Memory B cell (primary cell): ENCODE measurements around the gene PPP1R12B.
"Not testable (repeated sequence)": the region's sequence is repeated elsewhere in the genome, so short reads cannot be mapped to it uniquely, and the experiment has no call there.

Source experiments
- ATAC-seq: fragments of 150-1000 bp; cut with Tn5 transposase; 2 replicates; pipeline ENCODE4 v1.10.0; 2021; ENCODE audit warnings: low read depth, mild to moderate bottlenecking, moderate library complexity
- DNase-seq, 2 donors: peaks; one replicate each; pipeline ENCODE4 v3.0.0; 2022; ENCODE audit warnings: low spot score in 2 of 2
- H3K27ac Mint-ChIP-seq: one replicate; pipeline ENCODE4 v1.8.0; 2022; ENCODE audit warnings: mild to moderate bottlenecking, moderate library complexity, mixed read lengths
- H3K27me3 Mint-ChIP-seq: one replicate; pipeline ENCODE4 v1.8.0; 2022; ENCODE audit warnings: mixed read lengths
- H3K36me3 Mint-ChIP-seq: one replicate; pipeline ENCODE4 v1.8.0; 2022; ENCODE audit warnings: mild to moderate bottlenecking, mixed read lengths
- H3K4me1 Mint-ChIP-seq: one replicate; pipeline ENCODE4 v1.8.0; 2022; ENCODE audit warnings: mixed read lengths
- H3K4me3 Mint-ChIP-seq: one replicate; pipeline ENCODE4 v1.8.0; 2022; ENCODE audit warnings: mild to moderate bottlenecking, moderate library complexity, mixed read lengths
- H3K9me3 Mint-ChIP-seq: one replicate; pipeline ENCODE4 v1.8.0; 2022; ENCODE audit warnings: mixed read lengths

PPP1R12B gene

DNA sequence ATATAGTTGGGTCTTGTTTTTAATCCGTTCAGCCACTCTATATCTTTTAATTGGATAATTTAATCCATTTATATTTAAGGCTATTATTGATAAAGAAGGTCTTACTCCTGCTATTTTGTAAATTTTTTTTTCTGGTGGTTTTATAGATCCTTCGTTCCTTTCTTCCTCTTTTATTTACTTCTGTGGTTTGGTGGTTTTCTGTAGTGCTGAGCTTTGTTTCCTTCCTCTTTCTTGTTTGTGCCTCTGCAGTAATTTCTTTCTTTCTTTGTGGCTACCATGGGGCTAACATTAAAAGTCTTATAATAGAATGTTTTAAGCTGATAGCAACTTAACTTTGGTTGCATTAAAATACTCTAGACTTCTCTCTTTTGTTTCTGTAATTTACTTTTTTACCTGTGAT is 135.5 kb downstream of the PPP1R12B start:
- Mint-ChIP-seq H3K27ac (peak overlapping the region; percentile 31), H3K4me3 (peak overlapping the region; percentile 55), H3K4me1 (peaks cover 28% of the 10 kb centered on the region)
- H3K9me3 Mint-ChIP-seq, H3K36me3 Mint-ChIP-seq, H3K27me3 Mint-ChIP-seq: not testable (repeated sequence)
- ATAC-seq (peak; percentile 92), DNase-seq (peak in 1 of 2 donors; percentile 37)

DNA sequence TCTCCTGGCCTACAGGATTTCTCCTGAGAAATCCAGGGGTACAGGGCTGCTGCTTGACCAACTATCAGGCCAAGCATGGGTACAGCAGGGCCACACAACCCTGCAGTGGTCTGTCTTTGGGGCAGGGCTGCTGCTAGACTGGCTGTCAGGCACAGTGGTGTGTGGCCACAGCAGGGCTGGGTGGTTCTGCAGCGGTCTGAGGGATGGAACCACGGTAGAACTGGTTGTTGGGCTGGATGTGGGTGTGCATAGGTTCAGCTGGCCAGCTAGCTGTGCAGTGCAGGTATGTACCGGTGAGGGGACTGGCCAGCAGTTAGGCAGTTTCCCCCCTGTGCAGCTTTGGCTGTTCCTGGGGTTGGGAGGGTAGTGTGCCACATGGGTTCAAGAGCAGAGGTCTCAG is 136.3 kb downstream of the PPP1R12B start:
- not testable (repeated sequence) for H3K27ac Mint-ChIP-seq, H3K4me3 Mint-ChIP-seq, H3K36me3 Mint-ChIP-seq, H3K27me3 Mint-ChIP-seq, H3K9me3 Mint-ChIP-seq, ATAC-seq, DNase-seq
- H3K4me1 Mint-ChIP-seq: peaks cover 25% of the 10 kb centered on the region

DNA sequence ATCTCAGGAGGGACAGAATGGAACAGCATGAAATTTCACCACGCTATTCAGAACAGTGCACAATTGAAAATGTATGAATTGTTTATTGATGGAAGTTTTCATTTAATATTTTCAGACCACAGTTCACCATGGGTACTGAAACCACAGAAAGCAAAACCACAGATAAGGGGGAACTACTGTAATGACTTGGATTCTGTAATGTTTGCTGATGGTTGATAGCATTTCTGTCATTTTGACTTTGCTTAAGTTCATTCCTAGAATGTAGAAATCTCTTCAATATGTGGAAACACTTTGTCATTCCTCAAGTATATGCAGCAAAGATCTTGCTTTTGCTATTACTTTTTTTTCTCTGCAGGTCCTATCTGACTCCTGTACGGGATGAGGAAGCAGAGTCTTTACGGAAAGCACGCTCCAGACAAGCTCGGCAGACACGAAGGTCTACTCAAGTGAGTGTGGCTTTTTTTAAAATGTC is 139.7 kb downstream of the PPP1R12B start:
- peak overlapping the region; percentile 32 for H3K4me3 Mint-ChIP-seq
- peak; percentile 41 for ATAC-seq
- peaks cover 24% of the 10 kb centered on the region for H3K36me3 Mint-ChIP-seq
- peaks cover 24% of the 10 kb centered on the region for H3K4me1 Mint-ChIP-seq
- H3K27ac Mint-ChIP-seq, H3K27me3 Mint-ChIP-seq, DNase-seq, H3K9me3 Mint-ChIP-seq: not testable (repeated sequence)

DNA sequence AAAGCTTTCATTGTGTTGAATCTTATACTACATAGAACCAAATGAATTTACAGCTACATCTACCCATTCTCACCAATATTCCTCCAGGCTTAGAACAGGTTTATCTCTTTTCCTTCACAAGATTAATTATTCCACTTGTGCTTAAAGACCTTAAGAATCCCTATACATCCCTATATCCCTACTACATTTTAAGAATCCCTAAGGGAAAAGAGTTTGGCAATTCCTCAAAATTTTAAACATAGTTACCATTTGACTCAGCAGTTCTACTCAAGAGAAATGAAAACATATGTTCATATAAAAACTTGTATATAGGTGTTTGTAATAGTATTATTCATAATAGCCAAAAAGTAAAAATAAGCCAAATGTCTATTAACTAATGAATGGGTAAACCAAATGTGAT is 140.6 kb downstream of the PPP1R12B start:
- not testable (repeated sequence) for ATAC-seq, H3K27me3 Mint-ChIP-seq, H3K4me3 Mint-ChIP-seq, H3K27ac Mint-ChIP-seq, DNase-seq, H3K9me3 Mint-ChIP-seq
- Mint-ChIP-seq H3K4me1 (peaks cover 18% of the 10 kb centered on the region), H3K36me3 (peaks cover 24% of the 10 kb centered on the region)

DNA sequence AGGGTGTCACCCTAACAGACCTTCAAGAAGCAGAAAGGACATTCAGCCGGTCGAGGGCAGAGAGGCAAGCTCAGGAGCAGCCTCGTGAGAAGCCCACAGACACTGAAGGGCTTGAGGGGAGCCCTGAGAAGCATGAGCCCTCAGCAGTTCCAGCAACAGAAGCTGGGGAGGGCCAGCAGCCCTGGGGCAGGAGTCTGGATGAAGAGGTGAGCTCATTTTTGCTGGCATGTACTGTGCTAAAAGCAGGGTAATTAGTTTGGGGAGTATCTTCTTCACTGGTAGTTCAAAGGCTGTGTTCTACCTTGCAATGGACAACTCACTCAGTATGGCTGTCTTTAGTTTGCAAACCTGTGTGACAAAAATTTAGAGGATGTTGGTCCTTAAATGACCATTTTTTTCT is 144.6 kb downstream of the PPP1R12B start:
- H3K36me3 Mint-ChIP-seq: peaks cover 38% of the 10 kb centered on the region
- not testable (repeated sequence) for ATAC-seq, H3K9me3 Mint-ChIP-seq, H3K27ac Mint-ChIP-seq, DNase-seq, H3K27me3 Mint-ChIP-seq, H3K4me3 Mint-ChIP-seq, H3K4me1 Mint-ChIP-seq

DNA sequence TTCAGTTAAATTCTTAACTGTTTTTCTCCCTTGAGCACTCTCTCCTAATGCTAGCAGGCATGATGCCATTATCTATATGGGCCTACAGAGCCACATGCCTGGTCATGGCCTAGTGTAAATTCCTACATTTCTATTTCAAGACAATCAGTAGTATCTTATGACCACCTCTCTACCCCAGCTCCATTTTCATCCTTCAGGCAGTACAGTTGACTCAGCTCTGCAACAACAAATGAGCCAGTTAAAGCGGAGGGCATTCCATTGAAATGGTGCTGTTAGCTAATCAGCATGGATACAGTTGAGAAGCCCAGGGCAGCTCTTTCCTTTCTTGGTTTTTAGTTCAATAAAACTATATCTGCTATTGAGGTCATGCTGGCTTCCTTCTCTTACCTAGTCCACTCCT is 150.0 kb downstream of the PPP1R12B start:
- Mint-ChIP-seq H3K27me3 (no peaks in the 10 kb centered on the region), H3K27ac (no peak overlapping the region), H3K9me3 (no peaks in the 10 kb centered on the region), H3K4me3 (no peak overlapping the region), H3K4me1 (no peaks in the 10 kb centered on the region), H3K36me3 (peaks cover 28% of the 10 kb centered on the region)
- ATAC-seq: no peak
- DNase-seq: no peak

DNA sequence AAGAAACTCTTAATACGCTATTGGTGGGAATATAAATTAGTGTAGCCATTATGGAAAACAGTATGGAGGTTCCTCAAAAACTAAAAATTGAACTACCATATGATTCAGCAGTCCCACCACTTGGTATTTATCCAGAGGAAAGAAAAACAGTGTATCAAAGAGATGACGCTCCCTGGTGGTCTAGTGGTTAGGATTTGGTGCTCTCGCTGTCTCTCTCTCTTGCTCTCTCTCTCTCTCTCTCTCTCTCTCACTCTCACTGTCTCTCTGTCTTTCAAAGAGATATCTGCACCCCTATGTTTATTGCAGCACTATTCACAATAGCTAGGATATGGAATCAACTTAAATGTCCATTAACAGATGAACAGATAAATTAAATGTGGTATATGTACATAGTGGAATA is 151.5 kb downstream of the PPP1R12B start:
- peaks cover 26% of the 10 kb centered on the region for H3K36me3 Mint-ChIP-seq
- H3K4me1 Mint-ChIP-seq, H3K27ac Mint-ChIP-seq, H3K27me3 Mint-ChIP-seq, H3K9me3 Mint-ChIP-seq, DNase-seq, ATAC-seq, H3K4me3 Mint-ChIP-seq: not testable (repeated sequence)

DNA sequence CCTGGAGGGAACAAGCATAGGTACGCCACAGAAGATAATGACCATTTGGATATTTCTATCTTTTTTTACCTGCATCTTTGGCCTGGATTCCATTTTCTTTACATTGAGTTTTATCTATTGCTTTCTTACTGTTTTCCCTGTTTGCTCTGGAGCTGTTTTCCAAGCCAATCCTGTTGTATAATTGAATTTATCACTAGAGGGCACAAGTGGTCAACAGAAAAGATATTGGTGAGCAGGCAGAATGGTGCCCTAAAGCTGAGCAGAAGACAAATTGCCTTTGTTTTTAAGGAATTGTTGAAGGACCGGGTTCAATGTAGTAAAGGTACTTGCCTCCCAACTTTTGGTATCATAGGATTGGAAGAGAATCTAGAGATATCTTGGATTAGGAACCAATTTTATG is 152.8 kb downstream of the PPP1R12B start:
- Mint-ChIP-seq H3K4me1 (no peaks in the 10 kb centered on the region), H3K27ac (no peak overlapping the region), H3K36me3 (peaks cover 18% of the 10 kb centered on the region), H3K27me3 (no peaks in the 10 kb centered on the region), H3K9me3 (no peaks in the 10 kb centered on the region), H3K4me3 (no peak overlapping the region)
- DNase-seq: no peak
- no peak for ATAC-seq

DNA sequence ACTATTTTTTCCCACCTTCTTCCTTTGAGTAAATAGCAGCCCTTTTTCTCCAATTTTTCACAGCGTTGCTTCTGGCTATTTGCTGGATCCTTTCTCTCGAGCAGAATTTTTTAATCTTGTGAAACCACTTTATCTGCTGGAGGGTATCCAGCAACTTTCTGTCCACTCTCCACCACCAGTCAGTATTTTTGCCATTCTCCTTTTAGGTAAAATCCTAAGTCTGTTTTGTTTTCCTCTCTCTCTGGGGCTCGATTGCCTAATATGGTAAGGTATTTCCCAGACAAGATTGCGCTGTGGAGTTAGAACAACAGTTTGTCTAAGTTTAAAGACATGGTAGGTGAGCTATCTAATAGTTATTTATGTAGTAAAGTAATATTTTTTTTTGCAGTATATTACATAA is 156.9 kb downstream of the PPP1R12B start:
- no peak for ATAC-seq
- Mint-ChIP-seq H3K27me3 (no peaks in the 10 kb centered on the region), H3K9me3 (no peaks in the 10 kb centered on the region), H3K27ac (no peak overlapping the region), H3K36me3 (peaks cover 17% of the 10 kb centered on the region), H3K4me3 (no peak overlapping the region), H3K4me1 (no peaks in the 10 kb centered on the region)
- no peak for DNase-seq

DNA sequence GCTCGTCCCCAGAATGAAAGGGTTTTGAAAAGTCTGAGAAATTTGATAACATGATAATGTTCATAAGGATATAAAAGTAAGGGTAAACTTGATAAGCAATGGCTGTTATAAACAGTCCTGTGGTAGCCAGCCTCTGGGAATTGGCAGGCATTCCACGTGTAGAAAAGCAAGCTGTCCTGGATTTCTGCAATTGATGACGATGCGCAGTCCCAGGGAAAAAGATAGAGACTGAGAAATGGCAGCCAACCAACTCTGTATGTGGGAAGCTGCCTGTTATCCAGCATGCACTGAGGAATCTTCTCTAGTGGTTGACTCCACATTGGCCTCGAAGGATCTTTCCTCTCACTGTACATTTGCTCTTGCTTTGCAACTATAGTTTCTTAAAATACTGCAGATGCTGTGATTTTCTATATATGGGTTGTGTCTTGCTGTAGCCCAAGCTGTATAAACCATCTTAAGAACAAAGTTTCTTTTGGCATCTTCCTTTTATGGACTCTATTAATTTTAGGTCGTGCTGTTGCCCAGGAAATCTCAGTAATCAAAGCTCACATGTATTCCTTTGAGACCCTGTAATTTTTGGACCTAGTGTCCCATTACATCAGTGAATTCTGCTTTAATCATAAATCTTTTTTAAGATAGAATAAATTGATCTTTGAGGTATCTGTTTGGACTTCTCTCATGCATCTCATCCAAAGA is 157.5 kb downstream of the PPP1R12B start:
- peaks cover 17% of the 10 kb centered on the region for H3K36me3 Mint-ChIP-seq
- DNase-seq, H3K4me3 Mint-ChIP-seq, H3K27me3 Mint-ChIP-seq, H3K9me3 Mint-ChIP-seq, ATAC-seq, H3K4me1 Mint-ChIP-seq, H3K27ac Mint-ChIP-seq: not testable (repeated sequence)

DNA sequence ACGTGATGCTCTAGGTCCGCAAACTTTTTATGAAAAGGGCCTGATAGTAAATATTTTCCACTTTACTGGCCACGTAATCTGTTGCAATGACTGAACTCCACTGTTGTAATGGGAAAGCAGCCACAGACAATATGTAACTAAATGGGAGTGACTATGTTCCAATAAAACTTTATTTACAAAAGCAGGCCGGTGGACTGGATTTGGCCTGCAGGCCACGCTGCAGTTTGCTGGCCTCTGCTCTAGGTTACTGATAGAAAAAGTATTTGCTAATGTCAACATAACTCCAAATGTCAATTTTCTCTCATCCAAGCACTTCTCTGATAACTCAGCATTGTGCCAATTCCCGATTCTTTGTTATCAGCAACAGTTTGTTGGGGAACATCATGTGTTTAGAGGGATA is 160.4 kb downstream of the PPP1R12B start:
- not testable (repeated sequence) for ATAC-seq, H3K9me3 Mint-ChIP-seq, H3K4me1 Mint-ChIP-seq, H3K27ac Mint-ChIP-seq, H3K4me3 Mint-ChIP-seq, H3K27me3 Mint-ChIP-seq, DNase-seq
- H3K36me3 Mint-ChIP-seq: peaks cover 18% of the 10 kb centered on the region

DNA sequence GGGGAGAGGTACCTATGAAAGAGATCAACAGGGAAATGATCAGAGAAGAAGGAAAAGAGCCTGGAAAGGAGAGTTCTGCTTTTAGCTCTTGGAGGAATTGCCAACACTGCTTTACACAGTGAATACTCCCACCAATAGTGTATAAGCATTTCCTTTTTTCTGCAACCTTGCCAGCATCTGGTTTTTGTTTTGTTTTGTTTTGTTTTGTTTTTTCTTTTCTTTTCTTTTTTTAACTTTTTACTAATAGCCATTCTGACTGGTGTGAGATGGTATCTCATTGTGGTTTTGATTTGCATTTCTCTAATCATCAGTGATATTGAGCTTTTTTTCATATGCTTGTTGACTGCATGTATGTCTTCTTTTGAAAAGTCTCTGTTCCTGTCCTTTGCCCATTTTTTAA is 165.4 kb downstream of the PPP1R12B start:
- not testable (repeated sequence) for H3K4me1 Mint-ChIP-seq, H3K27me3 Mint-ChIP-seq

DNA sequence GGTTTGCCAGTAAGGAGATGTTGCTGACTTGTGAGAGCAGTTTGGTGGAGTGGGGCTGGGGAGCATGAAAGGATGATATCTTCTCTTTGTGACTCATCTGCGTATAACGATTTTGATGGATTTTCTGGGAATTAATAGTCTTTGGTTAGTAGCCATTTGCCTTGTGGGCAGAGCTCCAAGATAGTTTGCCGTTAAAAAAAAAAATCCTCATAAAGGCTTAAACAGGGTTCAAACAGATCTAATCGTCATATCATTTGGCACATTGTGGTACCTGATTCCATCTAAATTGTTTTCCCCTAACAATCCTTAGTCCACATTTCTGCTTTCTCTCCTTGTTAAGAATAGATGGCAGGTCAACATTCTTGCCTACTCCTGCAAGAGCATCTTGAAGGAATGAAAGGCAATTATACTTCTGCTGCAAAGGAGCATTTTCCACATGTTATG is 168.0 kb downstream of the PPP1R12B start:
- no peaks in the 10 kb centered on the region for H3K9me3 Mint-ChIP-seq
- ATAC-seq (no peak), DNase-seq (no peak)
- H3K27ac Mint-ChIP-seq: no peak overlapping the region
- H3K4me1 Mint-ChIP-seq: no peaks in the 10 kb centered on the region
- H3K36me3 Mint-ChIP-seq: peaks cover 17% of the 10 kb centered on the region
- H3K4me3 Mint-ChIP-seq: no peak overlapping the region
- no peaks in the 10 kb centered on the region for H3K27me3 Mint-ChIP-seq

More for the DNA sequence above, 165.4 kb downstream of the PPP1R12B start:
- not testable (repeated sequence) for DNase-seq, H3K27ac Mint-ChIP-seq, H3K9me3 Mint-ChIP-seq, ATAC-seq, H3K4me3 Mint-ChIP-seq
- peaks cover 19% of the 10 kb centered on the region for H3K36me3 Mint-ChIP-seq

DNA sequence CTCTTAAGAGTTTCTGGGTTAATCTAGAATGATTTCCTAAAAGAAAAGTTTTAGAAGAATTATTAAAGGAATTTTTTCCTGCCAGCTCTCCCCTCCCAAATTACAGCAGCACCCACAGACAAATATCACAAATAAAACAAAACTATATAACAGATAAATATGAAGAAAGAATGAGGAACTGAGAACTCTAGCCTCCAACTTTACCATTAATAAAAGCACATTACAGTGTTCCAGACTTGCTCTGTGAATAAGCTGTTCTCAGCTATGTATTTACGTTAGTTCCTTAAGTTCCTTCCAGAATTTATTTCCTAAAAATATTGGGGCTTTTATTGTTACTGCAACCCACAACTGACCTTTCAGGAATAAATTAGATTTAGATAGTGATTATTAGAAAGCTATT is 168.6 kb downstream of the PPP1R12B start:
- not testable (repeated sequence) for H3K27me3 Mint-ChIP-seq, H3K4me3 Mint-ChIP-seq, H3K27ac Mint-ChIP-seq, H3K4me1 Mint-ChIP-seq, H3K9me3 Mint-ChIP-seq, DNase-seq, ATAC-seq
- H3K36me3 Mint-ChIP-seq: peaks cover 14% of the 10 kb centered on the region

DNA sequence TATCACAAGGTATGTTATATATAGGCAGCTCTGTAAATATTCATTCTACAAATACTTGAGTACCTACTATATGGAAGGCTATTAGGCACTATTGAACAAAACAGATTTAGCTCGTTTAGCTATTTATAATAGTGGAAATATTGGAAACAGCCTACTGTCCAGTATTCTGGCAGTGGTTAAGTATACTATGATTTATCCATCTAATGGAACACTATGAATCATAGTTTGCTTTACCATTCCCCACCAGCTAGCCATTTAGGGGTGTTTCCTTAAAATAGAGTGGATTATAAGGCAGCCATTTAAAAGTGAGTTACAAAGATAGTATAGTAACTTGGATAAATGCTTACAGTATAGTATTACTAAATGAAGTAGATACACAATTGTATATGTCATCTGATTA is 169.7 kb downstream of the PPP1R12B start:
- not testable (repeated sequence) for H3K4me1 Mint-ChIP-seq, H3K27ac Mint-ChIP-seq, DNase-seq, ATAC-seq, H3K27me3 Mint-ChIP-seq, H3K9me3 Mint-ChIP-seq, H3K4me3 Mint-ChIP-seq
- peaks cover 11% of the 10 kb centered on the region for H3K36me3 Mint-ChIP-seq
